SKM-1 (cell line): ENCODE data around the gene CYB561D1.

Source experiments
- DNase-seq: peaks from one replicate; lab custom pipeline; 2025; ENCODE audit not compliant: unreplicated experiment; lab: John Stamatoyannopoulos, UW

CYB561D1 gene

GRCh38 chr1:109479901-109480300 lies 14.0 kb upstream of the CYB561D1 start:
- no peak for DNase-seq

- no peak for DNase-seq
Observed at GRCh38 chr1:109481646-109482045, 12.2 kb upstream of the CYB561D1 start.

- DNase-seq: no peak
Observed at GRCh38 chr1:109482242-109482641, 11.7 kb upstream of the CYB561D1 start.

- DNase-seq: no peak
Observed at GRCh38 chr1:109482791-109483671, 10.9 kb upstream of the CYB561D1 start.

GRCh38 chr1:109483672-109484518 lies 10.0 kb upstream of the CYB561D1 start, which contains the start of gene ATXN7L2:
TSS of gene ATXN7L2 (plus strand) at chr1:109483905. CDS start at chr1:109483954, 49 bp downstream.
- DNase-seq: peak; percentile 77

GRCh38 chr1:109484519-109484975 lies 9.3 kb upstream of the CYB561D1 start:
- DNase-seq: no peak

GRCh38 chr1:109485001-109485400 lies 8.9 kb upstream of the CYB561D1 start:
- no peak for DNase-seq

- DNase-seq: no peak
Observed at GRCh38 chr1:109487261-109487660, 6.6 kb upstream of the CYB561D1 start.

- DNase-seq: no peak
Observed at GRCh38 chr1:109488201-109488600, 5.7 kb upstream of the CYB561D1 start.

- DNase-seq: no peak
Observed at GRCh38 chr1:109488696-109489095, 5.2 kb upstream of the CYB561D1 start.

GRCh38 chr1:109490029-109490933 lies 3.6 kb upstream of the CYB561D1 start:
- DNase-seq: peak; percentile 44

GRCh38 chr1:109490934-109491302 lies 3.0 kb upstream of the CYB561D1 start:
- DNase-seq: no peak

- DNase-seq: no peak
Observed at GRCh38 chr1:109491372-109491771, 2.5 kb upstream of the CYB561D1 start.

GRCh38 chr1:109492779-109493178 lies 1.1 kb upstream of the CYB561D1 start:
- no peak for DNase-seq

- no peak for DNase-seq
Observed at GRCh38 chr1:109493227-109493626, 667 bp upstream of the CYB561D1 start.

GRCh38 chr1:109495738-109496137 lies 1.8 kb downstream of the CYB561D1 start:
- DNase-seq: no peak

GRCh38 chr1:109497449-109498160 lies 3.7 kb downstream of the CYB561D1 start:
- DNase-seq: no peak

GRCh38 chr1:109498161-109498801 lies 4.4 kb downstream of the CYB561D1 start:
- no peak for DNase-seq

- DNase-seq: no peak
Observed at GRCh38 chr1:109499081-109499480, 5.2 kb downstream of the CYB561D1 start.
